ENCODE measurements around the gene SCLT1.

DNA sequence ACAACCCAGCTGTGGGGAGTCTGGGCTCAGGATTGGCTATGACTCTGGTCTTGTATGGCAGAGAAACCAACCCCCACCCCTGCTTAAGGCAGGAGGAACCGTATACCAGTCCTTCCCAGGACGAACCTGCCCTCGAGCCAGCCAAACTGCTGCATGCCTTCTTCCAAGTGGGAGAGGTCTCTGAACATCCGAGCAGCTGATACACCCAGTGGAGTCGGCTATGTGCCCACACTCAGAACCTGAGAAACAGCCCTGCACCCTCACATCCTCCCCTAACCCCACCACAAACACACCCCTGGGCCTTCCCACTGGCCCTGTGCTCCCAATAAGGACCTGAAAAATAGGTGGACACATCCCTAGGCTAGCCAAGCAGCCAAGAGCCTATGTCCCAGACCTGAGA, 24.4 kb upstream of the SCLT1 start:
- TF ChIP-seq, protein P1, sequence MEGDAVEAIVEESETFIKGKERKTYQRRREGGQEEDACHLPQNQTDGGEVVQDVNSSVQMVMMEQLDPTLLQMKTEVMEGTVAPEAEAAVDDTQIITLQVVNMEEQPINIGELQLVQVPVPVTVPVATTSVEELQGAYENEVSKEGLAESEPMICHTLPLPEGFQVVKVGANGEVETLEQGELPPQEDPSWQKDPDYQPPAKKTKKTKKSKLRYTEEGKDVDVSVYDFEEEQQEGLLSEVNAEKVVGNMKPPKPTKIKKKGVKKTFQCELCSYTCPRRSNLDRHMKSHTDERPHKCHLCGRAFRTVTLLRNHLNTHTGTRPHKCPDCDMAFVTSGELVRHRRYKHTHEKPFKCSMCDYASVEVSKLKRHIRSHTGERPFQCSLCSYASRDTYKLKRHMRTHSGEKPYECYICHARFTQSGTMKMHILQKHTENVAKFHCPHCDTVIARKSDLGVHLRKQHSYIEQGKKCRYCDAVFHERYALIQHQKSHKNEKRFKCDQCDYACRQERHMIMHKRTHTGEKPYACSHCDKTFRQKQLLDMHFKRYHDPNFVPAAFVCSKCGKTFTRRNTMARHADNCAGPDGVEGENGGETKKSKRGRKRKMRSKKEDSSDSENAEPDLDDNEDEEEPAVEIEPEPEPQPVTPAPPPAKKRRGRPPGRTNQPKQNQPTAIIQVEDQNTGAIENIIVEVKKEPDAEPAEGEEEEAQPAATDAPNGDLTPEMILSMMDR (IDR thresholded peaks at IDR 0.05 in 2 of 3, conservative IDR thresholded peaks at IDR 0.05 in 1 of 3; ENCODE audit: borderline replicate concordance in 1 of 3, insufficient read depth in 1 of 3, low read depth in 2 of 3, low read length in 2 of 3), result no peak
- TF ChIP-seq EZH2 (IDR thresholded peaks at IDR 0.05), result no peak
- TF ChIP-seq CEBPB (IDR thresholded peaks at IDR 0.05; ENCODE audit: low read depth), result no peak
- TF ChIP-seq YY1 (IDR thresholded peaks at IDR 0.05; ENCODE audit: extremely low read depth, insufficient replicate concordance, low read depth, low read length), result no peak
- TF ChIP-seq POLR2A (IDR thresholded peaks at IDR 0.05; ENCODE audit: borderline replicate concordance, extremely low read depth, insufficient read depth, insufficient read length), result no peak

All from HCT116 (cell line).